22Rv1 (cell line): ENCODE results near the gene PERM1.

ENCODE experiments used
- CTCF ChIP-seq: fragments of 450-650 bp; IDR thresholded peaks from 2 replicates; pipeline ENCODE4 v1.5.1; 2017; ENCODE audit warnings: mild to moderate bottlenecking
- ZFX ChIP-seq: fragments of 450-650 bp; IDR thresholded peaks from 2 replicates; pipeline ENCODE4 v1.6.1; 2017; ENCODE audit warnings: antibody characterized with exemption, borderline replicate concordance

DNA sequence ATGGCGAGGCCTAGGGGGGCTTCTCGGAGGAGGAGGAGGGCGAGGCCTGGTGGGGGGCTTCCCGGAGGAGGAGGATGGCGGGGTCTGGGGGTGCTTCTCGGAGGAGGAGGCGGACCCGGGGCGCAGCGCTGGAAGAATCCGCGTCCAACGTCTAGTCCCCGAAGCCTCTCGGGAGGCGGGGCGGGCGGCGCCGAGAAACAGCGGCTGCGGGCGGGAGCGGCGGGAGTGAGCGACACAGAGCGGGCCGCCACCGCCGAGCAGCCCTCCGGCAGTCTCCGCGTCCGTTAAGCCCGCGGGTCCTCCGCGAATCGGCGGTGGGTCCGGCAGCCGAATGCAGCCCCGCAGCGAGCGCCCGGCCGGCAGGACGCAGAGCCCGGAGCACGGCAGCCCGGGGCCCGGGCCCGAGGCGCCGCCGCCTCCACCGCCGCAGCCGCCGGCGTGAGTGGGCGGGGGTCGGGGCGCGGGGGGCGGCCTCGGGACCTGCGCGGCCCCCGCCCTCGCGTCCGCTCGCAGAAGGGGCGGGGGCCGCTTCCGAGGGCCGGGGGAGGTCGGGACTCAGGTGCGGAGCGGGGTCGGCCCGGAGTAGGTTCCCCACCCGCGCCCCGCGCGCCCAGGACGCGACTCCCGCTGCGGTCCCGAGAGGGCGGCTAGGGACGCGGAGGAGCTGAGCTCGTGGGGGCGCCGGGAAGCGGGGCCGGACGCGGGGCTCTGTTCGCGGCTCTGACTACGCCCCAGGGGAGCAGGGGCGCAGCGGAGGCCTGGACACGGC, 21.3 kb downstream of the PERM1 start, which contains the start of gene KLHL17:
- TF ChIP-seq CTCF (no peak), ZFX (no peak)
